Activated naive CD4-positive, alpha-beta T cell treated with anti-CD3 and anti-CD28 coated beads, Interleukin-2, amount 50 U/mL, for 24 hours (primary cell): Measurements from ENCODE around the gene SATB1.

Experiments used
- H3K27ac Mint-ChIP-seq: one replicate; pipeline ENCODE4 v1.8.0; 2021; ENCODE audit warnings: mild to moderate bottlenecking, mixed read lengths
- H3K27me3 Mint-ChIP-seq: one replicate; pipeline ENCODE4 v1.8.0; 2021; ENCODE audit warnings: mixed read lengths
- H3K36me3 Mint-ChIP-seq: one replicate; pipeline ENCODE4 v1.8.0; 2021; ENCODE audit warnings: mixed read lengths
- H3K4me1 Mint-ChIP-seq: one replicate; pipeline ENCODE4 v1.8.0; 2021; ENCODE audit warnings: mixed read lengths
- H3K4me3 Mint-ChIP-seq: one replicate; pipeline ENCODE4 v1.8.0; 2021; ENCODE audit warnings: mild to moderate bottlenecking, mixed read lengths
- H3K9me3 Mint-ChIP-seq: one replicate; pipeline ENCODE4 v1.8.0; 2021; ENCODE audit warnings: mixed read lengths

Gene SATB1

DNA sequence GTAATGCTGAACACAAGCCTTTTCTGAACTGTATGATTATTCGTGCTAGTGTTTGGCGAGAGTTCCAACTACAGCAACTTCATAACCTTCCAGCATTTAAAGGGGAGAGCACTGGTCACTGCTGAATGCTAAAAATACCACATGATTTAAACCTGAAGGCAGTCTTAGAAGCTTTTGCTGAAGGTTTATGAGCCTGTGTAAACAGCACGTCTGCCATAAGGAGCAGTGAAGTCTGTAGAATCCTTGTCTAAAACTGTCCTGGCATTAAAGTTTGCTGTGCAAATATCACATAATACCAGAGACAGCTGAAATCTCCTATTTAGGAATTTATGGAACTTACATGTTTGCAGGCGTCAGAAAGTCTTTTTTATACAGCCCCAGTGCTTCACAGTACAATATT, 5.9 kb downstream of the SATB1 start:
- peaks cover 96% of the 10 kb centered on the region for H3K4me1 Mint-ChIP-seq
- no peaks in the 10 kb centered on the region for H3K27me3 Mint-ChIP-seq
- peak overlapping the region; percentile 83 for H3K4me3 Mint-ChIP-seq
- peaks cover 19% of the 10 kb centered on the region for H3K36me3 Mint-ChIP-seq
- no peaks in the 10 kb centered on the region for H3K9me3 Mint-ChIP-seq
- H3K27ac Mint-ChIP-seq, result peak overlapping the region; percentile 97

DNA sequence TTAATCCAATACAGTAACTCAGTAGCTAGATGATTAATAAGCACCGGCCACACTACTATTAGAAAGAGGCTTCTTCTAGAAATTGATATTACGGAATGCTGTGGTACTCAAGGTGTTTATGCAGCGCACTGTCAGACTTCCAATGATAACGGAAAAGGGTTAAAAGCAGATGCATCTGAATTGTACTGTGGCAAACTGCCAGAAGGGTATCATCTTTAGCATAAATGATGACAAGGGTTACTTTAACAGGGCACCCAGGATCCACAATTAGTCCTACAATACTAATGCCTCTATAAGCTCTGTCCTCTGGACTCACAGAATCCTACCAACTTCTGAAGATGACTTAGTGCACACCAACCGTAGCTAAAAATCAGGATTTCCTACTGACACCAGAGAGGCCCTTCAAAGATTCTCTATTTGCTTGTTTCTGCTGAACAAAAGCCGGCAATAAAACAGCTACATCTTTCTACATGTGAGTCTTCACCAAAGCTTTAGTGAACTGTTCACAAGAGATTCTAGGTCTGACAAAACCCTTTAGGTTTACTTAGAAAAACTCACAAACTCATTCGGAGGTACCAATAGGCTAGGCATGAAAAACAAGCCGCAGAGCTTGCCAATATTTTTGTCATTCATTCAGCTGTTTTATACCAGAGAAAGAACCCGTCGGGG, 7.1 kb downstream of the SATB1 start:
- no peaks in the 10 kb centered on the region for H3K9me3 Mint-ChIP-seq
- H3K27ac Mint-ChIP-seq, result peak overlapping the region; percentile 97
- peak overlapping the region; percentile 83 for H3K4me3 Mint-ChIP-seq
- peaks cover 19% of the 10 kb centered on the region for H3K36me3 Mint-ChIP-seq
- H3K4me1 Mint-ChIP-seq, result peaks cover 96% of the 10 kb centered on the region
- no peaks in the 10 kb centered on the region for H3K27me3 Mint-ChIP-seq

DNA sequence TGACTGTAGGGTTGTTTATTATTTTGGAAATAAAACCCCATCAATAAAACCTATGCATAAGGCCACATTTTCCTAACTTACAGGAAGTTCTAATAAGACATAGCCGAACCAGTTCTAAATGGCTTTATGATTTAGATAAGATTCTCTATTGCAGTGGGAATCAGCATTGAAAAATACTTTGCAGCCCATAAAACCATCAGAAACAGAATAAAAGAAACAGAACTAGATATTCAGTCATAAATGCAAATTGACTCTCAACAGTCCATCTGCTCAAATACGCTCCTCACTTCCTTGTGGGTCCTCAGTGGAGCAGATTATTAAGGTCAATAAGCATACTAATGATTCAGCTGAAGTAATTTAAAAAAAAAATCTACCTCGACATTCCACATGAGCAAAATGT, 8.8 kb downstream of the SATB1 start:
- peaks cover 94% of the 10 kb centered on the region for H3K4me1 Mint-ChIP-seq
- no peaks in the 10 kb centered on the region for H3K9me3 Mint-ChIP-seq
- no peaks in the 10 kb centered on the region for H3K27me3 Mint-ChIP-seq
- peaks cover 26% of the 10 kb centered on the region for H3K36me3 Mint-ChIP-seq
- peak overlapping the region; percentile 91 for H3K27ac Mint-ChIP-seq
- peak overlapping the region; percentile 63 for H3K4me3 Mint-ChIP-seq

DNA sequence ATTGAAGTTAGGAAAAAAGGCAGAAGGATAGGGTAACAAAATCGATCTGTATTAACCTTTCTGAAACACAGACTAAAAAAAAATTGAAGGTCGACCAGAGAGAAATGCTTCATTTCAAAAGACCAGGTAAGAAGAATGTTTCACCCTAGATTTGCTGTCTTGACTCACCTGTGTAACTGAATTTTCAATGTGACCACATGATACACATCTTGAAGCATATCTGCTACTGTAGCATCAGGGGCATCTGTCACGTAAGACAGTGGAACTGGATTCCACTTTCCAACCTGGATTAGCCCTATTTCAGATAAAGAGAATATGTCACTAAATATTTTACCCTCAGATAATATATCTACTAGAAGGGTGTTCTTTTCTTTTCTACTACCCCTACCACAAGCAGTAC, 9.3 kb downstream of the SATB1 start:
- Mint-ChIP-seq H3K27ac (peak overlapping the region; percentile 78), H3K4me1 (peaks cover 94% of the 10 kb centered on the region), H3K4me3 (peak overlapping the region; percentile 63), H3K27me3 (no peaks in the 10 kb centered on the region), H3K36me3 (peaks cover 26% of the 10 kb centered on the region), H3K9me3 (no peaks in the 10 kb centered on the region)

GRCh38 chr3:18415167-18415566, 10.0 kb downstream of the SATB1 start:
- Mint-ChIP-seq H3K27ac (peak overlapping the region; percentile 91), H3K27me3 (no peaks in the 10 kb centered on the region), H3K36me3 (peaks cover 21% of the 10 kb centered on the region), H3K4me1 (peaks cover 93% of the 10 kb centered on the region), H3K4me3 (peak overlapping the region; percentile 71), H3K9me3 (no peaks in the 10 kb centered on the region)

GRCh38 chr3:18412684-18413083, 12.5 kb downstream of the SATB1 start:
- Mint-ChIP-seq H3K9me3 (no peaks in the 10 kb centered on the region), H3K27ac (peak overlapping the region; percentile 91), H3K36me3 (peaks cover 21% of the 10 kb centered on the region), H3K27me3 (no peaks in the 10 kb centered on the region), H3K4me3 (peak overlapping the region; percentile 49), H3K4me1 (peaks cover 93% of the 10 kb centered on the region)

GRCh38 chr3:18411541-18411940, 13.6 kb downstream of the SATB1 start:
- Mint-ChIP-seq H3K36me3 (peaks cover 20% of the 10 kb centered on the region), H3K27ac (peak overlapping the region; percentile 95), H3K4me3 (peak overlapping the region; percentile 84), H3K27me3 (no peaks in the 10 kb centered on the region), H3K9me3 (no peaks in the 10 kb centered on the region), H3K4me1 (peaks cover 93% of the 10 kb centered on the region)

DNA sequence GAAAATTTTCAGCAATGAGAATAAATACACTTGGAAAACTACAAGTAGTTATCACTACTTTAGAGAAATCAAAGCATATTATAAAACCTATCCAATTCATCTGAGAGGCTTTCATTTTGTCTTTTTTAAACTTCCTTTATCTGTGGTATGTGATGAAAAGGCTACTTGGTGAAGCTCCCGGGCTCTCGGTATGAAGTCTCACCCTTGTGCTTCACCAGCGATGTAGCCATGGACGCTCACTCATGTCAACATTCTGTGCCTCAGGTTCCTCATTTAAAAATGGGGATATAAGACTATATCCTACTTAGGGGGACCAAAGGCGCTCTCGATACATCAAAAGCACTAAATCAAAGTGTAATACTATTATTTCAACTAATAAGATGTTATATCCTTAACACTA, 14.9 kb downstream of the SATB1 start:
- peak overlapping the region; percentile 85 for H3K4me3 Mint-ChIP-seq
- H3K36me3 Mint-ChIP-seq, result peaks cover 16% of the 10 kb centered on the region

GRCh38 chr3:18409266-18409665, 15.9 kb downstream of the SATB1 start:
- H3K4me1 Mint-ChIP-seq, result peaks cover 94% of the 10 kb centered on the region
- peak overlapping the region; percentile 85 for H3K4me3 Mint-ChIP-seq
- H3K36me3 Mint-ChIP-seq, result peaks cover 15% of the 10 kb centered on the region
- H3K9me3 Mint-ChIP-seq, result no peaks in the 10 kb centered on the region
- peak overlapping the region; percentile 89 for H3K27ac Mint-ChIP-seq
- no peaks in the 10 kb centered on the region for H3K27me3 Mint-ChIP-seq

More for the DNA sequence above, 14.9 kb downstream of the SATB1 start:
- Mint-ChIP-seq H3K4me1 (peaks cover 93% of the 10 kb centered on the region), H3K27ac (peak overlapping the region; percentile 89), H3K9me3 (no peaks in the 10 kb centered on the region), H3K27me3 (no peaks in the 10 kb centered on the region)

- no peaks in the 10 kb centered on the region for H3K9me3 Mint-ChIP-seq
- peak overlapping the region; percentile 92 for H3K27ac Mint-ChIP-seq
- peaks cover 100% of the 10 kb centered on the region for H3K4me1 Mint-ChIP-seq
- no peaks in the 10 kb centered on the region for H3K27me3 Mint-ChIP-seq
- H3K36me3 Mint-ChIP-seq, result peaks cover 20% of the 10 kb centered on the region
- peak overlapping the region; percentile 41 for H3K4me3 Mint-ChIP-seq
Observed at GRCh38 chr3:18405141-18405540, 20.0 kb downstream of the SATB1 start.

DNA sequence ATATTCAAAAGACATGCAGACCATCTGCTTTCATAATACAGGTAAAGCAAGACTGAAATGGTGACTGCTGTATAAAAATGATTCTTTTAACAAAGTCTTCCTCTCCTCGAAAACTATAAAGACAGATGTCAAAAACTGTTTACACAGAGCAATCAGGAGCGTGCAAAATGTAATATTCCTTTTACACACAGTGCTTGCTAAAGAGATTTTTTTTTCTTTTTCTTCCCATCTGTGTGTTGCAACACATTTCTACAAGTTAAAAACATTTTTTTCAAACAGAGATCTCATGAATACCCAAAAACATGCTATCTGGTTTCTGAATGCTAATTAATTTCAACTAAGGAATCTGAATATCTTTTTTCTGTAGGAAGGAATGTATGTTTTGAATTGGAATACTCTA, 22.1 kb downstream of the SATB1 start:
- peaks cover 30% of the 10 kb centered on the region for H3K36me3 Mint-ChIP-seq
- no peaks in the 10 kb centered on the region for H3K27me3 Mint-ChIP-seq
- H3K4me3 Mint-ChIP-seq, result peak overlapping the region; percentile 70
- peaks cover 100% of the 10 kb centered on the region for H3K4me1 Mint-ChIP-seq
- peaks cover 4% of the 10 kb centered on the region for H3K9me3 Mint-ChIP-seq
- peak overlapping the region; percentile 95 for H3K27ac Mint-ChIP-seq

DNA sequence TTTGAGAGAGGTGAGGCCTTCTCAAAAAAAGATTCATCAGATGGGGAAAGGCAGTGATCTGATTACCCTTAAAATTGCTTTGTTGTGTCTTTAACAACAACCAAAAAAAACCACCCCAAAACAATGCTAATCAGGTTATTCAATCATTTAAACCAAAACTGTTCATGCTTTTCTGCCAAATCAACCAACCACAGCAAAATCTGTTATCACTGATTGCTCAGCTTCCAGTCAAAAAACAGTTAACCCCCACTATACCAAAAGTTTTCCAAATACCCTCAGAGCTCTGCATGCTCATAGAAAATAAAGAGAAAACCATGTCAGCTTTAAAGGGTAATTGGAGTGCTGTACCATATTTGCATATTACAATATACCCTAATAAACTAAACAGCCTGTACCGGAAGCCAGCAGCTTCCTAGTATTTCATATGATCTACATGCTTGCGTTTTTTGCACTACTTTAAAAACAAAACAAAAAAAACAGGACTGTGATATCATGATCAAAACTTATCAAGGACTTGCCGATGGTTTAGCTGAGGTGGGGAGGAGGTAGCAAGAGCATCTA, 22.8 kb downstream of the SATB1 start:
- H3K27me3 Mint-ChIP-seq, result no peaks in the 10 kb centered on the region
- H3K9me3 Mint-ChIP-seq, result peaks cover 4% of the 10 kb centered on the region
- H3K27ac Mint-ChIP-seq, result peak overlapping the region; percentile 95
- H3K4me1 Mint-ChIP-seq, result peaks cover 100% of the 10 kb centered on the region
- H3K4me3 Mint-ChIP-seq, result peak overlapping the region; percentile 70
- H3K36me3 Mint-ChIP-seq, result peaks cover 30% of the 10 kb centered on the region

GRCh38 chr3:18401300-18401961, 23.7 kb downstream of the SATB1 start:
- Mint-ChIP-seq H3K36me3 (peaks cover 32% of the 10 kb centered on the region), H3K27me3 (no peaks in the 10 kb centered on the region), H3K27ac (peak overlapping the region; percentile 95), H3K4me3 (peak overlapping the region; percentile 70), H3K9me3 (peaks cover 4% of the 10 kb centered on the region), H3K4me1 (peaks cover 100% of the 10 kb centered on the region)

- Mint-ChIP-seq H3K4me1 (peaks cover 97% of the 10 kb centered on the region), H3K4me3 (no peak overlapping the region), H3K27me3 (no peaks in the 10 kb centered on the region), H3K9me3 (peaks cover 4% of the 10 kb centered on the region), H3K36me3 (peaks cover 45% of the 10 kb centered on the region), H3K27ac (peak overlapping the region; percentile 82)
Observed at GRCh38 chr3:18398448-18398847, 26.7 kb downstream of the SATB1 start.

GRCh38 chr3:18396428-18396827, 28.7 kb downstream of the SATB1 start:
- Mint-ChIP-seq H3K4me1 (peaks cover 96% of the 10 kb centered on the region), H3K9me3 (peaks cover 4% of the 10 kb centered on the region), H3K36me3 (peaks cover 49% of the 10 kb centered on the region), H3K27ac (peak overlapping the region; percentile 88), H3K27me3 (no peaks in the 10 kb centered on the region), H3K4me3 (no peak overlapping the region)

DNA sequence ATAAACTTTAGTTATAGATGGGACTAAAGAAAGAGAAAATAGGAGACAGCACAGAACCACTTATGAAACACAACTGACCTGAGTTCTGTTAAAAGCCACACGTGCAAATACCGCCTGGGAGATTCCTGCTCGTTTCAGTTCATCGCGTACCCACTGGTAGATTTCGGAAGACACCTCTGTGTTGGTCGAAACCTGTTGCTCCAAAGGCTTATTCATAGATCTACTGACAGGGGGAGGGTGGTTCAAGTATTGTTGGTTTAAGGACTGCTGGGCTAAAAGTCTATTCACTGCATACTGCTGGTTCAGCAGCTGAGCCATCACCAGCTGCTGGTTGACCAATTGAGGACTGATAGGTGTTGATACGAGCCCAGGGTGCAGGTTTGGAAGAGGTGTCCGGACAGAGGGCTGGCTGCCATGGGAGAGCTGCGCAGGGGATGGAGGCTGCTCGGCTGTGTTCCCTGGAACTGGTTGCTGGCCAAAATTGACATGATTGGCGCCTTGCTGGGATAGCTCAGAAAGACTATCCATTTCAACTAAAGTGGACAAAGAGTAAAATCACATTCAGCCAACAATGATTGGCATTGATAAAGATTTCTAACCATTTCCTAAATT, 30.6 kb downstream of the SATB1 start:
- Mint-ChIP-seq H3K27me3 (no peaks in the 10 kb centered on the region), H3K36me3 (peaks cover 43% of the 10 kb centered on the region), H3K4me1 (peaks cover 92% of the 10 kb centered on the region), H3K27ac (peak overlapping the region; percentile 91), H3K4me3 (peak overlapping the region; percentile 55), H3K9me3 (peaks cover 4% of the 10 kb centered on the region)
